Amygdala (tissue), 56 donors: ENCODE measurements around the gene TSPAN9.

Source experiments
- DNase-seq, 56 donors: peaks; one replicate each; lab custom pipeline; 2025; lab: John Stamatoyannopoulos, UW

TSPAN9 gene

DNA sequence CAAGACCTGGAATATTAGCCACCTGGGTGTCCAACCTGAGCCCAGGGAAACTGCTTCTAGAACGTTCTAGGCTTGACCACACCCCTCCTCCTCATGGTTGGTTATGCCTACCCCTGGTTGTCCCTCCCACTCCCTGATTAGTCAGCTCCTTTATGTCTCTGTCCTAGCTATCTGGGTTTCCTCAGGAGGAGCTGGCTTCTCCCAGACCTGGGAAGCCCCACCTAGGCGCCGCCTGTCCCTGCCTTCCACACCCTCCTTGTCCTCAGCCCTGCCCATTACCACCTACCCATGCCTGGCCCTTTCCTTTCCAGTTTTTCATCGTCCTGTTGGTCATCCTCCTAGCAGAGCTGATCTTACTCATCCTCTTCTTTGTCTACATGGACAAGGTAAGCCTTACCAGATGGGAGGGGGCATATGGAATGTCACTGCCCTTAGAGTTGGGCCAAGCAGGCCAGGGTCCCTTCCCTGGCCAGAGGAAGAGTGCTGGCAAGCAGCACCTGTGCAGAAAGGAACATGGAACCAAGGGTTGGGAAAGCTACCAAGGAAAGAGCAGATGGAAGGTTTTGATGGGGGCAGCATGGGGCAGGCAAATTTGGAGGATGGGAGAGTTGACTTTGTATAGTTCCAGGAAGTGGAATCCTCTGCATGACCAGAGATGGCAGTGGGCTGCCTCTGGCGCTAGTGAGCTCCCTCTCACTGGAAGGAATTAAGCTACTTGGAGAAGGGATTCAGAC lies 201.7 kb downstream of the TSPAN9 start:
- DNase-seq: no peak

DNA sequence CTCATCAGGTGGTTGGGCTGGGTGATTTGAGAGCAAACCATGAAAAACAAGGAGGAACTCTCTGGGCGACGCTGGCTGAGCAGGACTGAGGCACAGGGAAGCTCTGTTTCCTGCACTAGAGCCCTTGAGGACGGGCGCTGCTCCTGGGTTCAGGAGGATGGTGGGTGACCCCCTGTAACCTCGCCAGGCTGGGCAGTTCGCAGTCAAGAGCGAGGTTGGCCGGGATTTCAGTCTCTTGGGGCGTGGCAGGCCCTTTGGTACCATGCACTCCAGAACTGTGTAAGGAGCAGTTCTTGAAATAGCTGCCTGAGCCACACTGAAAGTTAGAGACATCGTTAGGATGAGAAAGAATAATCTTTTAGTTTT lies 202.2 kb downstream of the TSPAN9 start:
- no peak for DNase-seq

DNA sequence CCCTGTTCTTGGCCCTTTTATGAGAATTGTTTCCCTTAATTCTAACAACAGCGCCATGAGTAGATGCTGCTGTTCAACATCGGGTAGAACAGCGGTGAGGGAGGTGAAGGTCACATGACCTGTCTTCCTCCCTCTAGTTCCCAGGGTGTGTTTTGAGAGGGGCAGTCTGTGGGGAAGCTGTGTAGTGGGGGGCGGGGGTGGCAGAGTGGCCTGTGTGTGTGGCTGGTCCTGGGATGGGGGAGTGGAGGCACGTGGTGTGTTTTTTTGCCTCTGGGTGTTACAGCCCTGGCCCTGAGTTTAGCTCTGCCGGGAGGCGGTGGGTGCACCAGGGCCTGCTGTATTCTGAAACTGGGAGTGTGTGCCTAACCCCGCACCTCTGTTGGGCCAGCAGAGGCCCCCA lies 202.7 kb downstream of the TSPAN9 start:
- no peak for DNase-seq

DNA sequence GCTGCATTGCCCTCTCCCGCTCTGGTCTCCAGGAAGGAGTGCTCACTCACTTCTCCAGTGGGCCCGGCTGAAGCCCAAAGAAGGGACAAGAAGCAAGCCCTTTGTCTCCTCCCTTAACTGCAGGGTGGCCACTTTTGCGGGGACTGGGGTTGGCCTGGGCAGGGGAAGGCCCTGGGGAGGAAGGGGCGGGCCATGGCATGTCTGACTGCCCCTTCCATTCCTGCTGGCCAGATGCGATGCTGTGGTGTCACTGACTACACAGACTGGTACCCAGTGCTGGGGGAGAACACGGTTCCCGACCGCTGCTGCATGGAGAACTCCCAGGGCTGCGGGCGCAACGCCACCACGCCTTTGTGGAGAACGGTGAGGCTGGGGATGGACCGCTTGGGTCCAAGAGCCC lies 203.8 kb downstream of the TSPAN9 start:
- no peak for DNase-seq

DNA sequence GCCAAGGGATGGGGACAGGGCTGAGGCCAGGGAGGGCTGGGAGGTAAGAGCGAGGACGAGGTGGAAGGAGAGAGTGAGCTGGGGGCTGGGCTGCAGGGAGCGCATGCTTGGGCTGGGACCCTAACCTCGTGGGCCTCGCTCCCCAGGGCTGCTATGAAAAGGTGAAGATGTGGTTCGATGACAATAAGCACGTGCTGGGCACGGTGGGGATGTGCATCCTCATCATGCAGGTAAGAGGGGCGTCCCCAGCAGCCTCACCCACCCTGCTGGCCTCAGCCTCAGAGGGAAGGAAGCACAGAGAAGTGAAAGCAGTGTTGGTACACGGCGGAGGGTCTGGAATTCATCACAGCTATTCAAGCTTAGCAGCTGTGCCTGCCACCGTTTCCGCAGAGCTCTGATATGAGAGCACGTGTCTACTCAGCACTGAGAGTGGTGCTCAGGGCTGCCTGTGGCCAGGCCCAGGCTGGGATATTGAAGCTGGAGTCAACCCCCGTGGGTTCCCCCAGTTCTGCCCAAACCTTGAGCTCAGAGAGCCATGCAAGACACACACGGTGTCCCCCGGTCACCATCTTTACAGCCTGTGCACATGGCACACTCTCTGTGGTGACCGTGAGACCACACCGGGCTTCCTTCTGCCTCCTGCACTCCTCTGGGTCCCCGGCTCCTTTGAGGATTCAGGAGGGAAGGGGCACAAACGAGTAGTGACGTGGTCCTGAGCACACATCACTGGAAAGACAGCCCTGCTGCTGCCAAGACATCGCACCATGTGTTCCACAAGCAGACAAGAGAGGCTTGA lies 204.6 kb downstream of the TSPAN9 start:
- DNase-seq: no peak

DNA sequence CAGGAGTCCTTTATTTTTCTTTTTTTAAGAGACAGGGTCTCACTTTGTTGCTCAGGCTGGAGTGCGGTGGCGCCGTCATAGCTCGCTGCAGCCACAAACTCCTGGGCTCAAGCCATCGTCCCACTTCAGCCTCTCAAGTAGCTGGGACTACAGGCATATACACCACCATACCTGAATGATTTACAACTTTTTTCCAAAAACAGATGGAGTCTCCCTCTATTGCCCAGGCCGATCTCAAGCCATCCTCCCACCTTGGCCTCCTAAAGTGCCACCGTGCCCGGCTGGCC lies 205.1 kb downstream of the TSPAN9 start:
- DNase-seq: no peak

DNA sequence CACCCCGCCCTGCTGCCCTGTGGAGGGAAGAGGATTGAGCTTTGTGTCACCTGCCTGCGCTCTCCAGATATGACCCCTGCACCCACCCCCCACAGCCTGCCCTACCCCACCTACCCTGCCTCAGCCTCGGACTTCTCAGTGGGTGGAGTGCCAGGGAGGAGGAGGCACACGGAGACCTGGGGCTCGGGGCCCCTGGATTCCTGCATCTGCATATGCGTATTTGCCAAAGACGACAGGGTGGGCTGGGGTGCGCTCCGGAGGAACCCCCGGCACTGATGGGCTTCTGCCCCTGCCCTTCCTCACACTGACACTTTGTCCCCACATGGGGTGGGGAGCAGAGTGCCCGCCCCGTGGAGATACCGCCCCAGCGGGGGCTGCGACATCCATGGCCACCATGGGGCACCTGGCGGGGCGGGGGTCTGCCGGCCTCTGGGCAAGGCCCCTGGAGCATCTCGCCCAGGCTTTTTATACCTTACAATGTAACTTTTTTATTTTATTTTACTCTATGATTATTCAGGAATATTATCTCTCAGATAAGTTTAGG lies 206.0 kb downstream of the TSPAN9 start:
- DNase-seq: no peak

DNA sequence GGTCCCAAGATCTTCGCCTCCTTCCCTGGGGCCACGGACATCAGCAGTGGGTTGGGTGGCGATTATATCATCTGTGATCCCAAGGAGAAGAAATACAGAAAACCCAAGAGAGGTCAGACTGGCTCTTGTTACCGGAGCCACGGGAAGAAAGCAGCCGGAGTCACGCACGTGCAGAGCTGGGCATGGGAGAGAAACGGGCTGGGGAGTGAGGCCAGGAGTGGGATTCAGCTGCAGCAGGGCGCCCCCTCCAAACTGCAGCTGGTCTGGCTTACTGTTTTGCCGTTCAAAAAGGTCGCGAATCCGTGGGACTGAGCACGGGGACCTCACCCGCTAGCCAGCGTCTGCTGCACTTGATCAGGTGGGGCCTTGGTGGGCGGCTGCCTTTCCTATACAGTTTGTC lies 207.2 kb downstream of the TSPAN9 start:
- DNase-seq: no peak

DNA sequence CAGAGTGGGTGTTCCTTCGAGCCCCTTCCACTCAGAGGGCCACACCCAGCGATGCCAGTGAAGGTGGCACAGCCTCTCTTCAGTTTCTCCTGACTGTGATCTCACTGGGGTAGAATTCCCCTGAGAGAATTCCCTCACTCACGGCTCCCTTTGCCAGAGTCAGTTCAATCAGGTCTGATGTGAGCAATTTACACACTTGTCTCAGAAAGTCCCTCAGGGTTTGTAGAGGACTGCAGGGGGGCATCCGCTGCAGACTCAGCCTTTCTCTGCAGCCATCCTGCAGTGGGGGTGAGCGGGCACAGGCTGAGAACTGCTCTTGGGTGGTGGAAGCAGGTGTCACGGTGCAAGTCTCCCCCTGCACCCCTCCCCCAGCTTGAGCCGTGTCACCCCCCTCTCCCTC lies 208.4 kb downstream of the TSPAN9 start:
- DNase-seq: no peak

DNA sequence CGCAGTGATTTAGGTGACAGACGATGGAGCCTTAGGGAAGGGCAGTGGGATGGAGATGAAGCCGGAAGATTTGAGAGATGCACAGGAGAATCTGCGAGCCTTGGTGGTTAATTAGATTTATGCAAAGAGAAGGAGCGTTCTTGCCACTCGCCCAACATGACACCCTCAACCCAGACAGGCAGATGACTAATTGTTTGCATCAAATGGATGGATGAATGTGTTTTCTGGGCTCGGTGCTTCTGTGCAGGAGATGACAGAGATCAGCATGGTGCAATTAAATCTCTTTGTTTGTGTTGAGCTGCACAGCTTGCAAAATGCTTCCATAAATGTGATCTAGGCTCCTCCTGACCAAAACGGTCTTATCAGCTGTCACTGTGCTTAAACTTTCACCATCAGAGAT lies 211.5 kb downstream of the TSPAN9 start:
- peak in 1 of 56 donors; percentile 24 for DNase-seq

DNA sequence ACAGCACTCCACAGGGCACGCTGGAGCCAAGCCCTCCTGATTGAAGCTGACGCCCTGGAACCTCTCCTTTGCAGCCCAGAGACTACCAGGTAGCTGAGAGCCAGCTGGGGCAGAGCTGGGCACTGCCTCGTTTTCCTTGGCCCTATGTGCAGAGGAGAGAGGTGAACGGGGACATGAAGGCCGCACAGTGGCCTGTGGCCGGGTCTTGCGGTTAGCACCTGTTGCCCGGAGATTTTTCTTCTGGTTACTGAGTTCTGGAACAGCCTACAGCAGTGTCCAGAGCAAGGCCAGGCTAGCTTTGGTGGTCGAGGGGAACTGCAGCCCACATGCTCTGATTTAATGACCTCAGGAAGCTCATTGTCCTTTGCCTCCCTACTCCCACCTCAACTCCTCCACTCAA lies 212.5 kb downstream of the TSPAN9 start:
- DNase-seq: no peak

DNA sequence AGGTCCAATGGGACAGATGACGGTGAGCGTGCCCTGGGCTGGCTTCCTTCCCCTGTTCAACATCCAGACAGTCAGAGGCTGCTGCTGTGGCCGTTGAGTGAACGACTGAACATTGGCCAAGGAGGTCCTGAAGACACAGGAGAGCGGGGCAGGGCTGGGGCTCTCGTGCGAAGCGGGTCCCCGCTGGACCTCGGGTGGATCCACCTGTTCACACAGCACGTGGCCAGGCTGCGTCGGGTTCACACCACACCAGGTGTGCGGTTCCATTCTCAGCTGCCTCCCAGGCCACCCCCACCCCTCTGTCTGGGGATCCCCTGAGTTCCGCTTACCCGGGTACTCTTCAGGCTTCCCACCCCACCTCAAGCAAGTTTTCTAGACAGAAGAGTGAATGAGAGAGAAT lies 214.8 kb downstream of the TSPAN9 start:
- DNase-seq: no peak

DNA sequence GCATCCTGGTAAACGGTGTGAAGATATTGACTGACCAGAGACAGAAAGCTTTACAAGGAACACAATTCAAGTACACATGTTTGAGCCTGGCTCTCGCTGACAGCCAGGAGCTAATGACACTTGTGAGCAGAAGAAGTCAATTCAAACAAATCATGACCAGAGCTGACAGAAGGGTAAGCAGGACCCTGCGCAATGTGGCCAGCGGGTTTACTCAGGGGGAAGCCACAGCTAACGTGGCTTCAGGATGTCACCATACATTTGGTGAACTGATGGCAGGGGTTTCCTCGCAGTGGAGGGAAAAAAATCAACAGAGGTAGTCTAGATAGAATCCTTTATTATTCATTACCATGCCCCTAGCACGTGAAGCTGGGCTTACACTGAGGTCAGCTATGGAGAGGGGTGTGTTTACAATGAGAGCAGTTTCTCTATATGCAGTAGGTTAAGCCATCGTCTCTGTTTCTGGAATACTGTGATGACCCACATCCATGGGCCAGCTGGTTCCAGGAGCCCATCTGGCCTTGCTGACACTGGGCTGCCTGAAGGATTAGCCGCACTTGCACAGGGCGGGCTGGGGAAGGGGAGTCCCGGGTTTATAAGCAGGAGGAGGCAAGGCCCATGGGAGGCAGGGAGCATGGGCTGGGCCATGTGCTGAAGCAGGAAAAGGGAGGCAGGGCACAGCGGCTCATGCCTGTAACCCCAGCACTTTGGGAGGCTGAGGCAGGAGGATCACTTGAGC lies 215.7 kb downstream of the TSPAN9 start:
- DNase-seq: no peak

DNA sequence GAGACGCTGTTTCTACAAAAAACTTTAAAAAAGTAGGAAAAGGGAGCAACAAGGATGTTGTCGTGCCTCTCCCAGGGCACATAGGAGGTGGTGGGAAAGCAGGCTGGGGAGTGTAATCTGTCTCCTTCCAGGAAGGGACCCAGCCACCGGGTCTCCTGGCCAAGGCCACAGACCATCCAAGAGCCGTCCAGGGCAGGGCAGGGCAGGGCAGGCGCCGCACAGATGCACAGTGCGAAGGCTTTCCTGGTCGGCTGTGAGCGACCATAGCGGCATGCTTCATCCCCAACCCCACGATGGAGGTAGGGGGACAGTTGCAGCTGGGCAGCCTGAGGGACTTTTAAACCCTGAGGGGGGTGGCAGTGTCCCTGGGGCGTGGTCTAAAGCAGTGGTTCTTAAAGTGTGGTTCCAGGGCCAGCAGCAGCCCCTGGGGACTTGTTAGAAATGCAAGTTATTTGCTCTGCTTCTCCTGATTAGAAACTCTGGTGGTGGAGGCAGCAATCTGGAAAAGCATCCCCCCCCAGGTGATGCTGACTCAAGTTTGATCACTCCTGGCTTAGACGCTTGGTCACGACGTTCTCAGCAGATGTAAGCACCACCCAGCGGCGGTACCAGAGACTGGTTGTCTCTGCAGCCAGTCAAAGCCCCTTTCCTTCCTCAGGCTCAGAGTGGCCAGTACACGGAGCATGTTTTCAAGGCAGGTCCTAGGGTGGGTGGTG lies 216.4 kb downstream of the TSPAN9 start:
- no peak for DNase-seq

DNA sequence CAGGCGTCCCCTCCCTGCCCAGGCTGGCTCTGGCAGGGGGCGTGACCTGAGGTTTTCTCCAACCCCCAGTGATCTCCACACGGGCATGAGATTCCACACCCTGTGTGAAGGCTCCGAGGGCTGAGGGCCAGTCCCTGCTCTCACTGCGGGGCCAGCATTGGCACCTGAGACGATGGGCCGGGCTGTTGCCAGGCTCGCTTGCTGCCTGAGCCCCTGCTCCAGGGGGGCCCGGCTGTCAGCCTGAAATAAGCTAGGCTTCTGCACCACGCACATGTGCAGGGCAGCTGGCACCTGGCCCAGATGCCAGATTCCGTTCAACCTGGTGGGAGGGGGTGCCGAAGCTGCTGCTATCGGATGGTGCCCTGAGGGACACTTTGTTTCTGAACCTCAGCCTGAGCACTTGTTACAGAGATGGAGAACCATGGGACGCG lies 217.3 kb downstream of the TSPAN9 start:
- no peak for DNase-seq

DNA sequence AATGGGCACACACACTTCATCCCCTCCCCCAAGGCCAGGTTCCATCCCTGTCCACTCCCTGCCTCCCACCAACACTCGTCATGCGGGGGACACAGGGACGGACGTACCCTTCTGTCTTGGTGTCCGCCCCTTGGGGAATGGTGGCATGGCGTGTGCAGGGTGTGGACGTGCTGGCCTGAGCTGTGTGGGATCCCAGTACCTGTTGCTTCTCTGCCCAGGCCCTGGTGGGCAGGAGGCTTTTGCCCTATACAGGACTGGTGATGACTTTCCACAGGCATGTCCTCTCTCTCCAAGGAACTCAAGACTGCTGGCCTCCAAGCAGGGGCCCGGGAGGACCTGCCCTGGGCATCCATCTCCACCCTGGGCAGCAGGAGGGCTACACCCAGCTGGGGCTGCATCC lies 218.0 kb downstream of the TSPAN9 start:
- no peak for DNase-seq

DNA sequence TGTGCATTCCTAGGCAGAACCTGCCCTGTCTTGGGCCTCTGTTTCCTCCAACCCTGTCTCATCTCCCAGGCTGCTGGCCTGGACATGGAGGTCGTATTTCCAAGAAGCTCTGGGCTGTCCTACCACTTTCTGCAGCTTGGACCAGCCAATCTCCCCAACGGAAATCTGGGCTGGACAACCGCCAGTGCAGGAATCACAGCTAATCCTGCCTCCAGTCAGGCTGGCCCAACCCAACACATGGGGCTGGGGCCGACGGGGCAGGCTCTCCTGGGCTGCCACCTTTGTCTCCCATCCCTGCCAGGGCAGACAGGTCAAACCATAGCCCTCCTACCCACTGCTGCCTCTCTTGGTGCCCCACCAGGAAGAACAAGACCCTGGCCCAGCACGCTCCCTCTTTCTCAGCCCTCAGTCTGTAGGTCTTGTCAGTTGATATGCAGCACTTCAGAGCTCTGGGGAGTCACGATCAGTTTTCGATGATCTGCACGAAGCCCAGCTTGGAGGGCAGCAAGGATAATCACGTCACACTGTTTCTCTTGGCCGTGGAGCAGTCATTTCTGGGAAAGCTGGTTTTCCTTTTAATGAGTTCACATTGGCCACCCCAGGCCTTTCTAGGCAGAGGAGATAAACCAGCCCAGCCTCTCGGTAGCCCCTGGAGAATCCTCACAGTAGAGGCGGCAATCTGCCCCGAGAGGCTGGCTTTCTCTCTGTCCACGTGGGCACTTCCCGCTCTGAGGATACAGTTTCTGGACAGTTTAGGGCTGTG lies 218.6 kb downstream of the TSPAN9 start:
- no peak for DNase-seq

DNA sequence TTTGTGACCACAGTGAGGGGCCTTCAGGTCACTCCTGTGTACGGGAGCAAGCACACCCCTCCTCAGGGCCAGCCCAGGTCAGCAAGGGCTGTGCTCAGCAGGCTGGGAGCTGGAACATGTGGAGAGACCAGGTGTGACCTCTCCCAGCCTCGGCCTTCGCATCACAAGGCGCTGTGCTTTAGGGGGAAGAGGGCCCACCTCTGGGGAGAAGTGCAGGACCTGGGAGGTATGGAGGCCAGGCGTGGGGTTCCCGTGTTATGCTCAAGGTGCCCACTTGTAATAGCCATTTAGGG lies 219.2 kb downstream of the TSPAN9 start:
- no peak for DNase-seq

DNA sequence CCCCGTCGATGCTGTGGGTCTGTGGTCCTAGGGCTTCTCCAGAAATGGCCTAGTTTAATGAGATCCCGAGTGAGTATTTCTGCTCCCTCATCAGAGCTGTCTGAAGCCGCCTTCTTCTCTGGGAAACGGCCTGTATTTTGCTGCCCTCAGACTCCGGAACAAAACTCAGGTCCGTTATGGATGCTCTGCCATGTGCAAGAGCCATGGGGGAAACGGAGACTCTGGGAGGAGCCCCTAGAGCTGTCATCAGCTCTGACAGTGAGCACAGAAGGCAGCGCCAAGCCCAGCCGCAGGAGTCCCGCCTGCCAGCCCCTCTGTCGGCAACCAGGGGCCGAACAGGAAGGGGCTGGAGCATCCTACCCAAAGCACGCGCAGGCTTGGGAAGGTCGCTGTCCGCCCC lies 221.4 kb downstream of the TSPAN9 start:
- DNase-seq: no peak
